WI38 (cell line): Measurements from ENCODE around the gene GUCD1.

Experiments used
- H3K4me3 ChIP-seq: 2 replicates; pipeline ENCODE4 v1.5.1; 2011; ENCODE audit warnings: low read depth, mild to moderate bottlenecking, control low read depth, low read length
- CTCF ChIP-seq: IDR thresholded peaks from 2 replicates; pipeline ENCODE4 v1.5.1; 2012; ENCODE audit warnings: low read depth, mild to moderate bottlenecking, control low read depth, low read length

Gene GUCD1

GRCh38 chr22:24525416-24526037 lies 29.4 kb downstream of the GUCD1 start:
- peak; percentile 86 for TF ChIP-seq CTCF
- no peak overlapping the region for H3K4me3 ChIP-seq

DNA sequence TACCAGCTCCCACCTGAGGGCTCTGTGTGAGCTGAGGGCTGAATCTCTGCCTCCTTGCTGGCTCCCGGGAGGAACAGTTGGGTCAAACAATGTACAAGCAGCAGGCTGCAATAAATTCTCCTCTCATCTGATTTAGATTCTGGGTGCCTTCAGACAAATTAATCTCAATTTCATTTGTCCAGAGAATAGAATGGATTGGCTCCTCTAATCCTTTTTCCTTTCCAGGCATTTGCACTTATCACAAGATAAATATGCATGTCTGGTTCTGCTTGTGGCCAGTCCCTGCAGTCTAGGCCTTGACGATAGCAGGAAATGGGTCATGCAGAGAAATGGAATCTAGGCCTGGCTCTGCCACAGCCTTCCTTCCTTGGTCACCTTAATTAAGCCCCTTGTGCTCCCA lies 31.1 kb downstream of the GUCD1 start:
- no peak for TF ChIP-seq CTCF
- H3K4me3 ChIP-seq, result no peak overlapping the region

DNA sequence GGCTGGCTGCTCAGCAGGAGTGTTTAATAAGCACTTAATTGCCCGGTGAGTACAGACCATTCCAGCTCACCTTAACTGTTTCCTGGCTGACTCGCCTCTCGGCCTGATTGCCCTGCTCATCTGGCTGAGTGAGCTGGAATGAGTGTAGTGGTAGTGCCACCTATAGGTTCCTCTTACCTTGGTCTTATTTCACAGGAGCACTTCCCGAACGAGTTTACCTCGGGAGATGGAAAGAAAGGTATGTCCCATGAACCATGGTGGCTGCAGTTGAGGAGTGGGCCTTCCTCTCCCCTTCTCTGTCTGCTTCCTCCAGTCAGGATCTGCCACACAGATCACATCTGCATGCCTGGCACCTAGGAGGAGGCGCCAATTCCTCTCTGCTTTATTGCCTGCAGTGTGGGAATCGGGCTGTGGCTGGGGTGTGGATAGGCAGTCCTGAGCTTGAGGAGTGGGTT lies 33.1 kb downstream of the GUCD1 start:
- no peak overlapping the region for H3K4me3 ChIP-seq
- no peak for TF ChIP-seq CTCF

GRCh38 chr22:24519496-24519895 lies 35.4 kb downstream of the GUCD1 start:
- TF ChIP-seq CTCF, result no peak
- no peak overlapping the region for H3K4me3 ChIP-seq

- no peak overlapping the region for H3K4me3 ChIP-seq
Measured at GRCh38 chr22:24518771-24519485, 36.0 kb downstream of the GUCD1 start.

GRCh38 chr22:24518228-24518627 lies 36.7 kb downstream of the GUCD1 start:
- H3K4me3 ChIP-seq, result no peak overlapping the region
- no peak for TF ChIP-seq CTCF

More at GRCh38 chr22:24518771-24519485, 36.0 kb downstream of the GUCD1 start:
- no peak for TF ChIP-seq CTCF

- TF ChIP-seq CTCF, result no peak
- H3K4me3 ChIP-seq, result no peak overlapping the region
Measured at GRCh38 chr22:24517446-24517845, 37.5 kb downstream of the GUCD1 start.
